Peyer's patch (tissue), 4 donors: Measurements from ENCODE around the gene PCAT7. TPM values are rescaled to one million over a fixed set of nuclear protein-coding genes. Genes with fewer than 3 reads are reported as not detected.

Source experiments
- DNase-seq, 3 donors: peaks; one replicate each; pipeline ENCODE4 v3.0.0-alpha.2; 2017 to 2019
- H3K27ac ChIP-seq, 4 donors: fragments of 200-600 bp; sonication (generic); one replicate each; pipeline ENCODE4 v1.5.1; 2016 to 2019
- H3K27me3 ChIP-seq, 2 donors: fragments of 200-600 bp; sonication (generic); one replicate each; pipeline ENCODE4 v1.5.1; 2019
- H3K36me3 ChIP-seq, 3 donors: fragments of 200-600 bp; sonication (generic); one replicate each; pipeline ENCODE4 v1.5.1; 2016 to 2019
- H3K4me1 ChIP-seq, 4 donors: fragments of 200-600 bp; sonication (generic); one replicate each; pipeline ENCODE4 v1.5.1; 2016 to 2019
- H3K4me3 ChIP-seq, 4 donors: fragments of 200-600 bp; sonication (generic); 1 replicate in 3 of 4; 2 replicates in 1 of 4; pipeline ENCODE4 v1.5.1; 2016 to 2019; ENCODE audit warnings: mild to moderate bottlenecking in 1 of 4
- H3K9me3 ChIP-seq, 4 donors: fragments of 200-600 bp; sonication (generic); one replicate each; pipeline ENCODE4 v1.5.1; 2016 to 2019; ENCODE audit warnings: mild to moderate bottlenecking in 1 of 4
- POLR2A ChIP-seq, 2 donors: fragments of 450-650 bp; IDR thresholded peaks; one replicate each; pipeline ENCODE4 v1.5.1; 2017; ENCODE audit warnings: antibody characterized with exemption in 2 of 2, mild to moderate bottlenecking in 2 of 2, moderate library complexity in 2 of 2
- total RNA-seq, 4 donors: library from RNA; depleted of rRNA; stranded (reverse); fragments of >200 nt; gene quantifications; one replicate each; pipeline ENCODE4 v1.1.0, GENCODE V29; 2016
- TF ChIP-seq, protein P1 (sequence below), 6 experiments: fragments of 450-650 bp in 4 of 6; fragments of 200-600 bp in 2 of 6; sonication (generic) in 1 of 6; IDR thresholded peaks; one replicate each; pipeline ENCODE4 v1.5.1; 2017 to 2019; ENCODE audit warnings: antibody characterized with exemption in 6 of 6, mild to moderate bottlenecking in 3 of 6, moderate library complexity in 1 of 6

Gene PCAT7
- total RNA-seq, 4 donors from 2014 or later, result 1.1 to 1.8 (median 1.3) TPM; not detected in 1

- Histone ChIP-seq H3K4me3 (no peak overlapping the region), H3K27me3 (no peaks in the 10 kb centered on the region), H3K36me3 (no peaks in the 10 kb centered on the region), H3K27ac (no peak overlapping the region), H3K9me3 (no peaks in the 10 kb centered on the region), H3K4me1 (no peaks in the 10 kb centered on the region)
- peak in 1 of 3 donors; percentile 17 for DNase-seq
- no peak for TF ChIP-seq POLR2A (IDR thresholded peaks at IDR 0.05)
- TF ChIP-seq, protein P1, sequence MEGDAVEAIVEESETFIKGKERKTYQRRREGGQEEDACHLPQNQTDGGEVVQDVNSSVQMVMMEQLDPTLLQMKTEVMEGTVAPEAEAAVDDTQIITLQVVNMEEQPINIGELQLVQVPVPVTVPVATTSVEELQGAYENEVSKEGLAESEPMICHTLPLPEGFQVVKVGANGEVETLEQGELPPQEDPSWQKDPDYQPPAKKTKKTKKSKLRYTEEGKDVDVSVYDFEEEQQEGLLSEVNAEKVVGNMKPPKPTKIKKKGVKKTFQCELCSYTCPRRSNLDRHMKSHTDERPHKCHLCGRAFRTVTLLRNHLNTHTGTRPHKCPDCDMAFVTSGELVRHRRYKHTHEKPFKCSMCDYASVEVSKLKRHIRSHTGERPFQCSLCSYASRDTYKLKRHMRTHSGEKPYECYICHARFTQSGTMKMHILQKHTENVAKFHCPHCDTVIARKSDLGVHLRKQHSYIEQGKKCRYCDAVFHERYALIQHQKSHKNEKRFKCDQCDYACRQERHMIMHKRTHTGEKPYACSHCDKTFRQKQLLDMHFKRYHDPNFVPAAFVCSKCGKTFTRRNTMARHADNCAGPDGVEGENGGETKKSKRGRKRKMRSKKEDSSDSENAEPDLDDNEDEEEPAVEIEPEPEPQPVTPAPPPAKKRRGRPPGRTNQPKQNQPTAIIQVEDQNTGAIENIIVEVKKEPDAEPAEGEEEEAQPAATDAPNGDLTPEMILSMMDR (IDR thresholded peaks at IDR 0.05), result no peak
These were observed 22.2 kb downstream of the PCAT7 start for GRCh38 chr9:94577036-94577435.

- no peaks in the 10 kb centered on the region for H3K4me1 ChIP-seq
These were observed 22.7 kb downstream of the PCAT7 start for GRCh38 chr9:94577571-94577970.

GRCh38 chr9:94581728-94582127 is 26.8 kb downstream of the PCAT7 start:
- H3K9me3 ChIP-seq, result no peaks in the 10 kb centered on the region
- DNase-seq, result peak in 1 of 3 donors; percentile 9
- H3K36me3 ChIP-seq, result no peaks in the 10 kb centered on the region
- H3K4me1 ChIP-seq, result peaks cover 0 to 3% (median 0%) of the 10 kb centered on the region in 4 donors
- no peak overlapping the region for H3K4me3 ChIP-seq
- no peaks in the 10 kb centered on the region for H3K27me3 ChIP-seq
- H3K27ac ChIP-seq, result no peak overlapping the region
- TF ChIP-seq POLR2A (IDR thresholded peaks at IDR 0.05), result no peak
- TF ChIP-seq, protein P1 (IDR thresholded peaks at IDR 0.05), result no peak

More at GRCh38 chr9:94577571-94577970, 22.7 kb downstream of the PCAT7 start:
- Histone ChIP-seq H3K9me3 (no peaks in the 10 kb centered on the region), H3K27me3 (no peaks in the 10 kb centered on the region), H3K27ac (no peak overlapping the region), H3K36me3 (no peaks in the 10 kb centered on the region), H3K4me3 (no peak overlapping the region)
- TF ChIP-seq, protein P1 (IDR thresholded peaks at IDR 0.05), result no peak
- TF ChIP-seq POLR2A (IDR thresholded peaks at IDR 0.05), result no peak
- no peak for DNase-seq

- no peak for TF ChIP-seq POLR2A (IDR thresholded peaks at IDR 0.05)
- TF ChIP-seq, protein P1 (IDR thresholded peaks at IDR 0.05), result no peak
- Histone ChIP-seq H3K4me1 (peaks cover 0 to 3% (median 0%) of the 10 kb centered on the region in 4 donors), H3K9me3 (no peaks in the 10 kb centered on the region), H3K36me3 (no peaks in the 10 kb centered on the region), H3K27me3 (no peaks in the 10 kb centered on the region), H3K27ac (no peak overlapping the region), H3K4me3 (no peak overlapping the region)
- DNase-seq, result peak in 1 of 3 donors; percentile 10
These were observed 29.7 kb downstream of the PCAT7 start for GRCh38 chr9:94584555-94584954.

- DNase-seq, result no peak
- no peak for TF ChIP-seq POLR2A (IDR thresholded peaks at IDR 0.05)
- TF ChIP-seq, protein P1 (IDR thresholded peaks at IDR 0.05), result no peak
- no peaks in the 10 kb centered on the region for H3K9me3 ChIP-seq
- no peak overlapping the region for H3K27ac ChIP-seq
- peak overlapping the region in 1 of 4 donors; percentile 9 for H3K4me3 ChIP-seq
- H3K4me1 ChIP-seq, result peaks cover 0 to 3% (median 0%) of the 10 kb centered on the region in 4 donors
- H3K36me3 ChIP-seq, result no peaks in the 10 kb centered on the region
- no peaks in the 10 kb centered on the region for H3K27me3 ChIP-seq
These were observed 31.4 kb downstream of the PCAT7 start for GRCh38 chr9:94586316-94586715.

- H3K27me3 ChIP-seq, result no peaks in the 10 kb centered on the region
- peak in 1 of 3 donors; percentile 40 for DNase-seq
- H3K4me1 ChIP-seq, result peaks cover 0 to 3% (median 0%) of the 10 kb centered on the region in 4 donors
- H3K4me3 ChIP-seq, result peak overlapping the region in 1 of 4 donors; percentile 9
- TF ChIP-seq POLR2A (IDR thresholded peaks at IDR 0.05), result no peak
- TF ChIP-seq, protein P1 (IDR thresholded peaks at IDR 0.05), result no peak
- no peak overlapping the region for H3K27ac ChIP-seq
- H3K36me3 ChIP-seq, result no peaks in the 10 kb centered on the region
- H3K9me3 ChIP-seq, result no peaks in the 10 kb centered on the region
These were observed 31.9 kb downstream of the PCAT7 start for GRCh38 chr9:94586814-94587213.
